Epithelial cell of esophagus (primary cell): ENCODE measurements around the gene NEK10.
"Not testable (repeated sequence)": the region's sequence is repeated elsewhere in the genome, so short reads cannot be mapped to it uniquely, and the experiment has no call there.

Experiments
- DNase-seq: peaks from one replicate; pipeline ENCODE4 v3.0.0; 2010; ENCODE audit warnings: low read depth
- H3K4me3 ChIP-seq: 2 replicates; pipeline ENCODE4 v1.5.1; 2011; ENCODE audit warnings: mild to moderate bottlenecking, low read length, control low read depth
- TF ChIP-seq, protein P1 (sequence below): IDR thresholded peaks from 2 replicates; pipeline ENCODE4 v1.5.1; 2011; ENCODE audit warnings: low read depth, mild to moderate bottlenecking, low read length, control low read depth, inconsistent platforms; ENCODE audit not compliant: insufficient read depth; ENCODE audit errors: missing control alignments

NEK10 gene

DNA sequence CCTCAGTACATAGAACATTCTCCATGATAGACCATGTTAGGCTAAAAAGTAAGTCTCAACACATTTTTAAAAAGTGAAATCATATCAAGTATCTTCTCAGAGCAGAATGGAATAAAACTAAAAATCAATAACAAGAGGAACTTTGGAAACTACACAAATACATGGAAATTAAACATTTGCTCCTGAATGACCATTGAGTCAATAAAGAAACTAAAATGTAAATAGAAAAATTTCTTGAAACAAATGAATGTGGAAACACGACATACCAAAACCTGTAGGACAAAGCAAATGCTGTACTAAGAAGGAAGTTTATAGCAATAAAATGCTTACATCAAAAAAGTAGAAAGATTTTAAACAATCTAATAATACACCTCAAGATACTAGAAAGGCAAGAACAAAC, 33.6 kb downstream of the NEK10 start:
- no peak overlapping the region for H3K4me3 ChIP-seq
- no peak for DNase-seq
- TF ChIP-seq, protein P1, sequence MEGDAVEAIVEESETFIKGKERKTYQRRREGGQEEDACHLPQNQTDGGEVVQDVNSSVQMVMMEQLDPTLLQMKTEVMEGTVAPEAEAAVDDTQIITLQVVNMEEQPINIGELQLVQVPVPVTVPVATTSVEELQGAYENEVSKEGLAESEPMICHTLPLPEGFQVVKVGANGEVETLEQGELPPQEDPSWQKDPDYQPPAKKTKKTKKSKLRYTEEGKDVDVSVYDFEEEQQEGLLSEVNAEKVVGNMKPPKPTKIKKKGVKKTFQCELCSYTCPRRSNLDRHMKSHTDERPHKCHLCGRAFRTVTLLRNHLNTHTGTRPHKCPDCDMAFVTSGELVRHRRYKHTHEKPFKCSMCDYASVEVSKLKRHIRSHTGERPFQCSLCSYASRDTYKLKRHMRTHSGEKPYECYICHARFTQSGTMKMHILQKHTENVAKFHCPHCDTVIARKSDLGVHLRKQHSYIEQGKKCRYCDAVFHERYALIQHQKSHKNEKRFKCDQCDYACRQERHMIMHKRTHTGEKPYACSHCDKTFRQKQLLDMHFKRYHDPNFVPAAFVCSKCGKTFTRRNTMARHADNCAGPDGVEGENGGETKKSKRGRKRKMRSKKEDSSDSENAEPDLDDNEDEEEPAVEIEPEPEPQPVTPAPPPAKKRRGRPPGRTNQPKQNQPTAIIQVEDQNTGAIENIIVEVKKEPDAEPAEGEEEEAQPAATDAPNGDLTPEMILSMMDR = no peak

DNA sequence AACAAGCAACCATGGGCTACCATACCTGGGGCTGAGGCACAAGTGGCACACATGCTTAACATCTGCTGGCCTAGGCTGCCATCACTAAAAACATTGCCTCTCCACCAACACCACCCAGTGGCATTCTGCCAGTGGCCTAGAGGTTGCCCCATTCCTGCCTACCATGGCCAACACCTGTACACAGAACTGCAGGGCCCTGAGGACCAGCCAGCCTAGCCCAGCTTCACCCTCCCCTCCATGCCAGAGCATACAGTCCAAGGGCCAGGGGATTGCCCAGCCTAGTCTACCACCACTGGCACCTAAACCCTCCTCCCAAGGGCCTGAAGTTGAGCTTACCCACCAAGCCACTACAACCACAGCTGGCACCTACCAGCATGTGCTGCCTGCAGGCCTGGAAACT, 35.3 kb downstream of the NEK10 start:
- H3K4me3 ChIP-seq = no peak overlapping the region
- TF ChIP-seq, protein P1 = no peak
- no peak for DNase-seq

DNA sequence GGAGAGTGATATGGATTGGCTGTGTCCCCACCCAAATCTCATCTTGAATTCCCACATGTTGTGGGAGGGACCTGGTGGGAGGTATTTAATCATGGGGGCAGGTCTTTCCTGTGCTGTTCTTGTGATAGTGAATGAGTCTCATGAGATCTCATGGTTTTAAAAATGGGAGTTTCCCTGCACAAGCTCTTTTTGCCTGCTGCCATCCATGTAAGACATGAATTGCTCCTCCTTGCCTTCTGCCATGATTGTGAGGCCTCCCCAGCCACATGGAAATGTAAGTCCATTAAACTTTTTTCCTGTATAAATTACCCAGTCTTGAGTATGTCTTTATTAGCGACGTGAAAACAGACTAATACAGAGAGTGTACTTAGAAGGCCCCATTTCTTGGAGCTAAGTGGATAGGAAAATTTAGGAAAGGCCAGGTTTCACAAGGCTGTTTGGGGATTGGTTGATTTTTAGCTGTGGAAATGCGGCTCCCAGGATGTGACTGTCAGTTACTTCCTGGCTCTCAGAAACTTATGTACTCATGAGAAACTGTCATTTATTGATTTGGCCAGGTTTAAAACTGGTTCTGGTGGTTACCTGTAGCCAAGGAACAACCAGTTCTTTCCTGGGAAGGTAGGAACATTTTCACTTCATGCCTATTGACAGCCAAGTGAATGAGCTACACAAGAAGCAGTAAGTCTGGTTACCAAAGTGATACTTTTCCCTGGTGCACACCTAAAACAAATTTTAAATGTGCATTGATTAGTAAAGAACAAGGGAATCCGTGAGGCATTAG, 40.0 kb downstream of the NEK10 start:
- DNase-seq, H3K4me3 ChIP-seq: not testable (repeated sequence)

DNA sequence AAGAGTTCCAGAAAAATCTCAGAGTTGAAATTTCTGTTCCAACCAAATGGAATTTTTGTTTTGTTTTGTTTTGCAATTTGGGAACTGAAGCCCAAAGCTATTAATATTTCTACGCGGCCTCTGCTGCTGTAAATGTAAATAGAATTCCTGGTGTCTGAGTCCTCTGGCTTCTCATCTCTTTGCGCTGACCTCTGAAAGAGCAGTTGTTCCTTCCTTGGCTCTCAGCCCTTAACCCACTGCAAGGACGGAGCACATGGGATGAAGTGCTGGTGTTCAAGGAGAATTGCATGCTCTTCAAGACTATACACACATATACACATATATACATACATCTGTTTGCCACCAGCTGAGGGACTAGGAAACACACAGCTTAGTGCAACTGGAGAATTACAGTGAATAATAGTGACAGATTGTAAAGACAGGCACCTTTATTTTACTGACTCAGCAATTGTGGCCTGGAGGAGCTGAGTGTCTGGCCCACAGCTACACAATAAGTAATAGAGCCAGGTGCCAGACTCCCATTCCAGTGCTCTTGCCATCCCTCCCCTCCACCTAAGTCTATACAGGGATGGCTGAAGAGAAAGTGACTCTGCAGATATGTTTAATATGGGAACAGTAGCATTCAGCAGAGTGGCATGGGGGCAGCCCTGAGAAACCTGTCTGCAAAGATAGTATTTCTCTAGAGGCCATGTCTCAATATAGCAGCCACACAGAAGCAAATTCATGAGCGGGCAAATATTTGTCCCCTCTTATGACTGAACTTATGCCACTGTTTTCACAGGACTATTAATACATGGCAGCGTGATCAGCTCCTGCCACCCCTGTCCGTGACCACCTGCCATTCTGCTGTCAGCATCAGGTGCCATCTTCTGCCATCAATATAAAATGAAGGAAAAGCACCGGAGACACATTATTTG, 42.3 kb downstream of the NEK10 start:
- TF ChIP-seq, protein P1 = no peak
- H3K4me3 ChIP-seq = no peak overlapping the region
- peak; percentile 33 for DNase-seq

DNA sequence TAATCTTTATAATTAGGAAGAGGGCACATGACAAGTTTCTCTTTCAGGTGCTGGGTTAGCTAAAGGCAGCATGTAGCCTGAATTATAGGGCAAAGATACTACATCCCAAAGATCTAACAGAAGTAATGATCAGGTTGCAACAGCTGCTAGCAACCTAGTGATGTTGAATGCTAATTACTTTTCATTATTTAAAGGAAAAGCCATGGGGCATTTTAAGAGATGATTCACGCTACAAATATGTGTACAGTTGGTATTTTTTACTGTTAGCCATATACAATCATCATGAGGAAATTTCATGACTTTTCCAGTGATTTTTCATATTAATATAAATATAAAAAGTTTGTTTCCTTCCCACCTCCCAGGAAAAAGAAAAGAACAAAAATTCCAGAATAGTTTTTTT, 43.0 kb downstream of the NEK10 start:
- H3K4me3 ChIP-seq = no peak overlapping the region
- no peak for DNase-seq
- TF ChIP-seq, protein P1 = no peak

DNA sequence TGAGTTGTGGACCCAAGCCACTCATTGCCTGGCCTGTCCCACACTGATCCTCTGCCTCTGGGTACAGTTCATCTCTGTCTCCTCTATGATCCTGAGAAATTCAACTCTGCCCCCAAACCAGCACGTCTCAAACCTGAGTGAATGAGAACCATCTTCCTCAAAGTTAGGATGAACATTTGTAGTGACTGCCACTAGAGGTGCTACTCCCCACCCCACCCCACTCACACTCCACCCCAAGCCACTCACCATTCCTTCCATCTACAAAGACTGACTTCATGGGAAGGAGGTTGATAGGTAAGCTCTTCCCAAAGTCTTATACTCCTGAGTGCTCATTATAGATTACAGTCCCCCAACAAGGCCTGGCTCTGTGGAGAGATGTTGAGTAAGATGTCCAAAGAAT, 43.8 kb downstream of the NEK10 start:
- TF ChIP-seq, protein P1 = peak; percentile 20
- H3K4me3 ChIP-seq = no peak overlapping the region
- DNase-seq = no peak

DNA sequence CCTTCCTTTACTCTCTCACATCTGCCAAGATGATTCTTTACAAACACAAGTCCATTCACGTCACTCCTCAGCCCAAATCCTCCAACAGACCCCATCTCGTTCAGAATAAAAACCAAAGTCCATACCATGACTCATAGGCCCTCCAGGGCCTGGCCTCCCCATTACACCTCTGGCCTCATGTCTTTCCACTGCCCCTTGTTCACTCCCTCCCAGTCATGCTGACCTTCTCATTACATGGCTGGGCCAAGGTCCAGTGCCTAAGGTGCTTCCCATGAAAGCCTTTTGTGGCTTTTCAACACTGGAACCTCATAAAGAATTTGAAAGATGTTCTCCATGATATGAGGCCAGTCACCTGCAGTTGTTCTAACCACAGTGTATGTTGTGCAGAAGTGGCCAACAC, 44.5 kb downstream of the NEK10 start:
- TF ChIP-seq, protein P1 = no peak
- H3K4me3 ChIP-seq = no peak overlapping the region
- DNase-seq = no peak
